ENCODE data around the gene MDN1. TPM values are rescaled to one million over a fixed set of nuclear protein-coding genes. Genes with fewer than 3 reads are reported as not detected.

Gene MDN1
- total and polyA plus RNA-seq, 2 of the 8 experiments (the other 6 are each of a cell fraction or from before 2014, with no cell fraction given): 53.5 to 179 TPM

GRCh38 chr6:89660981-89661380 is 158.6 kb downstream of the MDN1 start (continued):
- TF ChIP-seq TAF7 (optimal IDR thresholded peaks at IDR 0.05; ENCODE audit: borderline replicate concordance, low read depth, low read length): no peak
